HG03378 (cell line): ENCODE measurements around the gene CEMIP.

Source experiments
- ATAC-seq: cut with Tn5 transposase; IDR thresholded peaks from one replicate; pipeline ENCODE4 v1.9.1; 2021; ENCODE audit warnings: mild to moderate bottlenecking, moderate library complexity; ENCODE audit not compliant: unreplicated experiment

The CEMIP gene

GRCh38 chr15:80778964-80779657 lies at the start of gene CEMIP:
TSS of gene CEMIP (plus strand) at chr15:80779370. CDS start at chr15:80873880, 94,510 bp downstream.
- no peak for ATAC-seq

- ATAC-seq: no peak
These were observed 48.8 kb upstream of the CEMIP start for GRCh38 chr15:80730387-80730786.

- no peak for ATAC-seq
These were observed 48.2 kb upstream of the CEMIP start for GRCh38 chr15:80730926-80731325.

GRCh38 chr15:80732167-80732566 lies 47.0 kb upstream of the CEMIP start:
- ATAC-seq: no peak

GRCh38 chr15:80732818-80733217 lies 46.4 kb upstream of the CEMIP start:
- ATAC-seq: no peak

- ATAC-seq: no peak
These were observed 45.7 kb upstream of the CEMIP start for GRCh38 chr15:80733460-80733859.

GRCh38 chr15:80735344-80735743 lies 43.8 kb upstream of the CEMIP start:
- no peak for ATAC-seq

- no peak for ATAC-seq
These were observed 42.6 kb upstream of the CEMIP start for GRCh38 chr15:80736560-80736959.

GRCh38 chr15:80739919-80740318 lies 39.3 kb upstream of the CEMIP start:
- ATAC-seq: no peak

GRCh38 chr15:80742081-80742480 lies 37.1 kb upstream of the CEMIP start:
- ATAC-seq: no peak

GRCh38 chr15:80743189-80743833 lies 35.9 kb upstream of the CEMIP start:
- ATAC-seq: no peak

- ATAC-seq: no peak
These were observed 34.8 kb upstream of the CEMIP start for GRCh38 chr15:80744415-80744814.

- ATAC-seq: no peak
These were observed 34.3 kb upstream of the CEMIP start for GRCh38 chr15:80744826-80745225.

- ATAC-seq: no peak
These were observed 33.3 kb upstream of the CEMIP start for GRCh38 chr15:80745888-80746287.

- ATAC-seq: no peak
These were observed 31.7 kb upstream of the CEMIP start for GRCh38 chr15:80747317-80748053.

GRCh38 chr15:80749589-80749988 lies 29.6 kb upstream of the CEMIP start:
- no peak for ATAC-seq

- no peak for ATAC-seq
These were observed 28.6 kb upstream of the CEMIP start for GRCh38 chr15:80750575-80750974.

- no peak for ATAC-seq
These were observed 27.0 kb upstream of the CEMIP start for GRCh38 chr15:80752204-80752603.

- ATAC-seq: no peak
These were observed 26.0 kb upstream of the CEMIP start for GRCh38 chr15:80753161-80753560.

- ATAC-seq: no peak
These were observed 25.2 kb upstream of the CEMIP start for GRCh38 chr15:80754014-80754413.

GRCh38 chr15:80755885-80756284 lies 23.3 kb upstream of the CEMIP start:
- ATAC-seq: no peak
